ENCODE measurements around the gene ZFYVE21.
A peak's percentile ranks its signal among the peaks of the same experiment; 100 is the strongest.

GRCh38 chr14:103721334-103722120, 5.9 kb downstream of the ZFYVE21 start:
- TF ChIP-seq EZH2 (IDR thresholded peaks at IDR 0.05; ENCODE audit: low read length, unreplicated experiment) (no peak), EZH2phosphoT487 (IDR thresholded peaks at IDR 0.05; ENCODE audit: borderline replicate concordance, low read length) (no peak)
- TF ChIP-seq, protein P1, sequence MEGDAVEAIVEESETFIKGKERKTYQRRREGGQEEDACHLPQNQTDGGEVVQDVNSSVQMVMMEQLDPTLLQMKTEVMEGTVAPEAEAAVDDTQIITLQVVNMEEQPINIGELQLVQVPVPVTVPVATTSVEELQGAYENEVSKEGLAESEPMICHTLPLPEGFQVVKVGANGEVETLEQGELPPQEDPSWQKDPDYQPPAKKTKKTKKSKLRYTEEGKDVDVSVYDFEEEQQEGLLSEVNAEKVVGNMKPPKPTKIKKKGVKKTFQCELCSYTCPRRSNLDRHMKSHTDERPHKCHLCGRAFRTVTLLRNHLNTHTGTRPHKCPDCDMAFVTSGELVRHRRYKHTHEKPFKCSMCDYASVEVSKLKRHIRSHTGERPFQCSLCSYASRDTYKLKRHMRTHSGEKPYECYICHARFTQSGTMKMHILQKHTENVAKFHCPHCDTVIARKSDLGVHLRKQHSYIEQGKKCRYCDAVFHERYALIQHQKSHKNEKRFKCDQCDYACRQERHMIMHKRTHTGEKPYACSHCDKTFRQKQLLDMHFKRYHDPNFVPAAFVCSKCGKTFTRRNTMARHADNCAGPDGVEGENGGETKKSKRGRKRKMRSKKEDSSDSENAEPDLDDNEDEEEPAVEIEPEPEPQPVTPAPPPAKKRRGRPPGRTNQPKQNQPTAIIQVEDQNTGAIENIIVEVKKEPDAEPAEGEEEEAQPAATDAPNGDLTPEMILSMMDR (conservative IDR thresholded peaks at IDR 0.05; ENCODE audit: low read depth, low read length) = peak; percentile 15; the same call in 1 of the 2 replicates

All from PC-3 (cell line).